Activated gamma-delta T cell (primary cell): ENCODE data around the gene RPTOR.

Source experiments
- DNase-seq: peaks from one replicate; lab custom pipeline; 2025; lab: John Stamatoyannopoulos, UW

RPTOR gene

DNA sequence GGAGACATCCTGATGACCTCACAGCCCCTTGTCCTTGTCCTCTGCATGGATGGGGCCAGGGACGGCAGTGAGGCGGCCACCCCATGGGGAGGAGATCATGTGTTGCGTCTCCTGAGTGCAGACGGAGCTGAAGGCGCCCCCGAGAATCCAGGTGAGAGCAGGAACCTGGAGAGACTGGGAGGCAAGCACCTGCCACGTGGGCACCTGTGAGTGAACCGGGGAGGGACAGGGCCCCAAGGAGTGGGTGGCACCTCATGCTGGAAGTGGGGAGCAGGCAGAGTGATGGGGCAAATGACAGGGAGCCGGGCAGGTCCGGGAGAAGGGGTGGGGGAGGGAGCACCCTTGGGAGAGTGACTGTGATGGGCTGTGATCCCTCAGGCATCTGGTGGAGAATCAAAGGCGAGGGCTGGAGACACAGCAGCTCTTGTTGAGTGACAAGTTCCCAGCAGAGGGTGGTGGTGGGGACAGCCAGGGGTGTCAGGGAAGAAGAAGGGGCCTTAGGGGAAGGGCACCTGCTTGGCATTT, 272.7 kb downstream of the RPTOR start:
- DNase-seq, result no peak

DNA sequence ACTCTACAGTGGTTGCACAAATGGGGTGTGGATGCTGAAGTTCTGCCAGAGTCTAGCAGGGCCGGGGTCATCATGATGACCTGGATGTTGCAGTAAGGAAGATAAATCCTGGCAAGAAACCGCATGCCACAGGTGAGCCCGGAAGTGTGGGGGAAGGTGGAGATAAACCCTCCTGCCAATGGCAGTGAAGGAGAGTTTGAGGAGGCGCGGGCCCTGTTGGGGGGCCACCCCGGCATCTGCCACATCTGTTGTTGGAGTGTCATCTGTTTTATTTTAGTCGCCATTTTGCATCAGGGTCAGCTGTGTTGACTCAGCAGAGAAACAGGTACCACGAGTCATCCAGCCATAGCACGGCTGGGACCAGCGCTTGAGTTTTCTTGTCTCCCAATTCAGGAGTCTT, 273.2 kb downstream of the RPTOR start:
- no peak for DNase-seq

DNA sequence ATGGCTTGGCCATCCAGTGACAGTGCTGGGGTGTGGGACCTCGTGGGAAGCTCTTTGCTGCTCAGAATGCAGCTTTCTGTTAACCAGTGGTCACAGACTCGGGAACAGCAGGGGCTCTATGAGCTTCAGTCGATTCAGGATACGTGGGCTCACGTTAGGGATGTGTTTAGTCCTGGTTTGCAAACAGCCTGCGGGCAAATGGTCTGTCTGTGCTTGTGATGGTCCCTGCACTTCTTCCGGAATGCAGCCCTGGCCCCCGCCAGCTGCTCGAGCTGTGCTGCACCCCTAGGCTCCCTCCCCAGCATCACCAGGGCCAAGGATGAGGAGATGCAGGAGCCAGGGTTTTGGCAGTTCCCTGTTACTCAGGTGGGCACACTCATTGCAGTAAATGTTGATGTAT, 274.2 kb downstream of the RPTOR start:
- DNase-seq, result no peak

DNA sequence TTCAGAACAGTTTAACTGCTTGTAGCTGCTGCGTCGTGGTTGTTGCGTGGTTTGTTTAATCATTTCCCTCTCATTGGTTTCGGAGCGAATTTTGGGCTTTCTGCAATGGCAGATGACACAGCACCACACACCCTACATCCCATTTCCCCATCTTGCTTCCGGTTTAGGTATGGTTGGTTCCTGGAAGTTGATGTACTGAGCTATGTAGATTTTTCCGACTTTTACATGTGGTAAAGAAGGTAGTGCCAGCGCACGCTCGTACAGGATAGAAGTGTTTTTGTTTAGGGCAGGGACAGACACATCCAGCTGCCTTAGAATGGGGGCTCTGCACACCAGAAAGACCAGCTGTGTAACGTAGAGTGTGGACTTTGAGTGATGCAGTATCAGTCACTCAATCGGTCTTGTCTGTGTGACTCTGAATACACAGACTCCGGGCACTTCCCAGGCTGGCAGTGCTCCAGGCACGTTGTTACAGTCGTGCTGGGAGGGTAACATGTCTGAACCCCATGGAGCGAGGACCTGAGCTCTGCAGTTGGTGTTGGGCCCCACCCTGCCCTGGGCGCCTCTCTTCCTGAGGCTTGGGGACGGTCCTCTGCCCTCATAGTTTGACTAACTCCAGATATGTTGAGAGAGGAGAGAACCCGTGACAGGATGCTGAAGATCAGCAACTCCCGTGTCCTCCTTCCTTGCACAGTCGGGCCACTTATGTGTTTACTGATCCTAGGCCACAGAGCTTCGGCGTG, 275.0 kb downstream of the RPTOR start:
- DNase-seq, result no peak

DNA sequence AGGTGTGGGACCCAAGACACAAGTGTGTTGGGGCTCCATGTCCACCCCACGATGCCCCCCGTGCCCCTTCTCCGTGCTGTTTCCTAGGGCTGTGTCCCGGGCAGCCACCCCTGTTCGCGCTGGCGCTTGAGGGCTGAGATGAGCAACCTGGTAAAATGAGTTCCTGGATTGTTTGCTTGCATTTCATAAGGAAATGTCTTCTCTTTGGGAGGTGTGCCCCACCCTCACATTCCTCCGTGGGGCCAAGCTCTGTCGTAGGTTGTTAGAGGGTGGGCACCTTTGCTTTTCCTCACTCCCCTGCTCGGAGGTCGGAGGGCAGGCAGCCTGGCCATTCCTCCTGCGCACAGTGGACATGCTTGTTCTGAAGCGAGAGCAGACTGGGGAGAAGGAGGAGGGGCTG, 275.7 kb downstream of the RPTOR start:
- no peak for DNase-seq

DNA sequence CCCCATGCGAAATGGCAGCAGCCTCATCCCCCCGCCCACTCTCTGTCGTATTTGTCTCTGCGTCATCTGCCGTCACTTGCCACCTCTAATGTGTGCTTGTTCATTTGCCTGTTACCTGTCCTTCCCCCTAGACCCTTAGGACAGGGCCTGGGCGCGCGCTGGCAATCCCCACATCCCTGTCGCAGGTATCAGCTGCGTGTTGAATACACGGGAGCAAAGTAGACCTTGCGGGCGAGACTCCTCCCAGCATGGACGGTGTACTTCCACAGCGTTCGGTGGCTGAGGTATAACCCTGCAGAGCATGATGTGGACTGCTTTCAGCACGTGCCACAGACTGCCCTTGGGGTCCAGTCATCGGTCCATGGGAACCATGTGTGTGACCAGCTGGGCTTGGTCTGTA, 276.9 kb downstream of the RPTOR start:
- DNase-seq, result no peak

DNA sequence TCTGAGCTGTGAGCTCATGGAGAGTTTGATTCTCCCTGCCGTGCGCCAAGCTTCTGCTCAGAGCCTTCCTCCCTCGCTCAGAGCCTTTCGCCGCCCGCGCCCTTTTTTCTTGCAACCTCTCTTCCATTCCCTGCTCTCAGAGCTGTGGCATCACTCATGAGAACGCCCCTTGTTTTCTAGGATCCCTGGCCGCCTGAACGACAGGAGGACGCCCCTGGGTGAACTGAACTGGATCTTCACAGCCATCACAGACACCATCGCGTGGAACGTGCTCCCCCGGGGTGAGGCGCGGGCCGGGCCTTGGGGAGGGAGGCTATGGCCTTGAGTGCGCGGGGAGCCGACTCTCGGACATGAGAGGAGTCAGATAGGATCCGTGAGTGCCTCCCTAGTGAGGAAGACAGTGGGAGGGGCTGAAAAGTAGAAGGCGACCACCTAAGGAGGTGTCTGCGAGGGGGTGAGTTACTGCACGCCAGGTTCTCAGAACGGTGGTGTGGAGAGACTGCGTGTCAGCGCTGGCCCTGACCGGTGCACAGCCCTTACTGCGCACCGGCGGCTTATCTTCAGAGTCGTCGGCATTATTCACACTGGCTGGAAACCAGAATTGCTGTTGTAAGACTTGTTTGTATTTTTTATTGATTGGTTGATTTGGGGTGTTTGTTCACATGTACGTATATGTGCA, 277.5 kb downstream of the RPTOR start:
- no peak for DNase-seq

DNA sequence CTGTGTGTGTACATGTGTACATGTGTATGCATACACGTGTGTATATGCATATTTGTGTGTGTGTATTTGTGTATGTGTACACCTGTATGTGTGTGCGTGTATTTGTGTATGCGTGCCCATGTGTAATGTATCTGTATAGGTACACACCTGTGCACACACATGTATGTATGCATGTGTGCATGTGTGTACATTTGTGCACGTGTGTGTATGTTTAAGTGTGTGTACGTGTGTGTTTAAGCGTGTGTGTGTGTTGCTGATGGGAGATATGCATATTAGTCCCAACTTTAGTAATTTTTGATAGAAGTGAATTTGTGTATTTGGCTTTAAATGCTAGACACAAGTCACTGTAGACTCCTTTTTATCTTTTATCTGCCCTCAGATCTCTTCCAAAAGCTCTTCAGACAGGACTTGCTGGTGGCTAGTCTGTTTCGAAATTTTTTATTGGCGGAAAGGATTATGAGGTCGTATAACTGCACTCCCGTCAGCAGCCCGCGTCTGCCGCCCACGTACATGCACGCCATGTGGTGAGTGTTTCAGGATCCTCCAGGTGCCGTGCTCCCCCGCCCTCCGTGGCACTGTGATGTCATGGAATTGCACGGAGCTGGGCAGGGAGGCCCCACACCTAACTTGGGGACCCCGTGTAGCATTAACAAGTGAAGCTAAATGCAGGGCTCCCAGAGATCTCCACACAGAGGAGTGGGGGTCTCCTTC, 278.2 kb downstream of the RPTOR start:
- no peak for DNase-seq

DNA sequence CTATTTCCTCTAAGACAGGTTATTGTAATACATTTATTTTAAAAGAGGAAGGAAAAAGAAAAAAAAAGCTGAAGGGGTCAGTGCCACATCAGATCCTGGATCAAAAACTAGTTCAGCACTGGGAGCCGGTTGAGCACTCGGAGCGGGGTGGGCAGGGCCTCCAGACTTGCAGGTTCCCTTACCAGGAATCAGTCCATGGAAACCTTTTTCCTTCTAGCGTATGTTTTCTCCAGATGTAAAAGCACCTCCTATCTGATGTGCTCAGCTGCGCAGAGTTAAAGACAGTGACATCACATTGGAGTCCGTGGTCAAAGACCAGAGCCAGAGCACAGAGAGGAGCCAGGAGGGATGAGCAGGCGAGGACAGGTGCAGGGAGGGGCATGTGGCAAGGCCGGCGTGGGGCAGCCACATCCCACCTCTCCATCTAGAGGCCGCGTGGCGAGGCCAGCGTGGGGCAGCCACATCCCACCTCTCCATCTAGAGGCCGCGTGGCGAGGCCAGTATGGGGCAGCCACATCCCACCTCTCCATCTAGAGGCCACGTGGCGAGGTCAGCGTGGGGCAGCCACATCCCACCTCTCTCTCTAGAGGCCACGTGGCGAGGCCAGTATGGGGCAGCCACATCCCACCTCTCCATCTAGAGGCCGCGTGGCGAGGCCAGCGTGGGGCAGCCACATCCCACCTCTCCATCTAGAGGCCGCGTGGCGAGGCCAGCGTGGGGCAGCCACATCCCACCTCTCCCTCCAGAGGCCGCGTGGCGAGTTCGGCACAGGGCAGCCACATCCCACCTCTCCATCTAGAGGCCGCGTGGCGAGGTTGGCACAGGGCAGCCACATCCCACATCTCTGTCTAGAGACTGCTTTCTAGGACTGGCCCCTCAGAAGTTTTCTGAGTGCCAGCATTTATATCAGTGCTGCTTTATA, 280.2 kb downstream of the RPTOR start:
- DNase-seq, result no peak

DNA sequence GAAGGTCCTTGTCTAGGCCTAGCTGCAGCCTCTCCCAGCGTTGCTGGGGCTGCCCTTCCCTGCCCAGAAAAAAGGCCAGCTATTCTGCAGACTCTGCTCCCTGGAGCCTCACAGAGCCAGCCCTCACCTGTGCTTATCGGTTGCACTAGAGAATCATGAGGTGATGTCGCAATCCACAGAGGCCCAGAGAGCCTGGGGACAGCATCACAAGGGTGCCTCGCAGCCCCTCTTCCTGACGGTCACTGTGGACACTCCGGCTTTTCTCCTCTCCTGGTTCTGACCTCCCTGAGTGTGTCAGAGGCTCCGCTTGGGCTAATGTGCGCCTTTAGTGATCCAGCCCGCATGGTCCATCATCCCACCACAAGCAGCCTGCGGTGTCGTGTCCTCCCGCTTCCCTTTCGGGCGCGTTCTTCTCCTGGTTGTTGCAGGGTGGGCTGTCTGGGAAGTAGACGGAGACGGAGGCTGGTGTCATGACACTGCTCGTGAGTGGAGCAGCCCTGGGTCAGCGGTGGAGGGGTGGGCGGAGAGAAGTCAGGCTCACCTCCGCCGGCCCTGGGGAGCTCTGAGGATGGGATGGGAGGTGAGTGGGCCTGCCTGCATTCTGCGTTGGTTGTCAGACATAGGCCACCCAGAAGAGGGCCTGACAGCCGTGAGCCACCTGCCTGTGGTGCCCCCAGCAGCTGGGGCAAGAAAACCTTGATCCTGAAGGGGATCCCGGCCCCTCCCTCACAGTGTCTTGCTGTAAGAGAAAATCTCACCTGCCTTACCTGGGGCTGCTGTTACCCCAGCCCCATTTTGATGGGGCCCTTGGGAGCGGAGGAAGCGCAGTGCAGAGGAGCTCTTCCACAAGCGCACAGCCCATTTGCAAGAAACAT, 281.1 kb downstream of the RPTOR start:
- DNase-seq, result no peak

DNA sequence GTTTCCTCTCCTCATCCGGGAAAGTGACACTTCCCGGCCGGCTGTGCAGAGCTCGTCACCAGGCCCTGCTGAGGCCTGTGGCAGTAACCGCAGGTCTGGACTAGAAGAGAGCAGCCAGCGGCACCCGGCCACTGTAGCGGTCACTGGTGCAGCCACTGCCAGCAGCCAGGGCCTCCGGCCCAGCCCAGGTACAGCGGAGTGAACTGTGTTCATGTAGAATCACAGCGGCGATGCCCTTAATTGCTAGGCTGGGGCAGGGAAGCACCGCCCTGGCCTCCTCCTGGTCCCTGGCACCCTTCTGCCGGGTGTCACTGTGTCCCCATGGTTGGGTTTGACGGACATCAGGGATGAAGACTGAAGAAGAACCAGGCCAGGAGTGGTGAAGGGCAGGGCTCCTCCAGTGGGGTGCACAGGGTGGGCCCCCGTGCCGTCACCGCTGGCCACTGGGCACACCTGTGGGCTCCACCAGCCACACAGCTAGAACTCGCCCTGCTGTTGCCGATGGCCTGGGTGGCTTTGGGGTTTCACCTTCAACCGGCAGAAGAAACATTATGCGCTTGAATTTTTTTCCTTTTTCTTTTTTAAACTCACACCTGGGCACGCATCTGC, 281.8 kb downstream of the RPTOR start:
- no peak for DNase-seq

DNA sequence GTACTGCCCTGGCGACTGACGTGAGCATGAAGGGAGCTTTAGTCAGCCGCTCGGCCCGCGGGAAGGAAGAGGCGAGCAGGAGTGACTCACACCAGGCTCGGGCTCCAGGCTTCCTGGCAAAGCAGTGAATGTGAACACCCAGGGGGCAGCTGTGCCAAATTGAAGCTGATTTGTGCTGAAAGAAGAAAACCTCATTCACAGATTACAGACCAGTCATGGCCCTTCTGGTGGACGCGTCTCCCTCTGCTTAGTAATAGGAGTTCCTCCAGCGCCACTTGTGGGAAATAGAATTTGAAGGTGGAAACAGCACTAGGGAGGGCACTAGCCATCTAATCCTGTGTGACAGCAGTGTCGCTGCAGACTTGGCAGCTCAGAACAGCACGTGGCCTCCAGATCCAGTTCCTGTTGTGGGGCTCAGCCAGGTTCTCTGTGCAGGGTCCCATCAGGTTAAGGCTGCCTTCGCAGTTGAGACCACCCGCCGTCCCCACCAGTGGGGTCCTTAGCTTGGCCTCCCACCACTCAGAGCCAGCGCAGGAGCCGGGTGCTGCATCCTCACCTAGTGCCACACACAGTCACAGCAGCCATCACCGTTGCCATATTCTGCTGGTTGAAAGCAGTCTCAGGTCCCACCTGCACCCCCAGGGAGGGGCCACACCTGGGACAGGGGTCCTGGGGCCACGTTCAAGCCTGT, 282.5 kb downstream of the RPTOR start:
- no peak for DNase-seq

DNA sequence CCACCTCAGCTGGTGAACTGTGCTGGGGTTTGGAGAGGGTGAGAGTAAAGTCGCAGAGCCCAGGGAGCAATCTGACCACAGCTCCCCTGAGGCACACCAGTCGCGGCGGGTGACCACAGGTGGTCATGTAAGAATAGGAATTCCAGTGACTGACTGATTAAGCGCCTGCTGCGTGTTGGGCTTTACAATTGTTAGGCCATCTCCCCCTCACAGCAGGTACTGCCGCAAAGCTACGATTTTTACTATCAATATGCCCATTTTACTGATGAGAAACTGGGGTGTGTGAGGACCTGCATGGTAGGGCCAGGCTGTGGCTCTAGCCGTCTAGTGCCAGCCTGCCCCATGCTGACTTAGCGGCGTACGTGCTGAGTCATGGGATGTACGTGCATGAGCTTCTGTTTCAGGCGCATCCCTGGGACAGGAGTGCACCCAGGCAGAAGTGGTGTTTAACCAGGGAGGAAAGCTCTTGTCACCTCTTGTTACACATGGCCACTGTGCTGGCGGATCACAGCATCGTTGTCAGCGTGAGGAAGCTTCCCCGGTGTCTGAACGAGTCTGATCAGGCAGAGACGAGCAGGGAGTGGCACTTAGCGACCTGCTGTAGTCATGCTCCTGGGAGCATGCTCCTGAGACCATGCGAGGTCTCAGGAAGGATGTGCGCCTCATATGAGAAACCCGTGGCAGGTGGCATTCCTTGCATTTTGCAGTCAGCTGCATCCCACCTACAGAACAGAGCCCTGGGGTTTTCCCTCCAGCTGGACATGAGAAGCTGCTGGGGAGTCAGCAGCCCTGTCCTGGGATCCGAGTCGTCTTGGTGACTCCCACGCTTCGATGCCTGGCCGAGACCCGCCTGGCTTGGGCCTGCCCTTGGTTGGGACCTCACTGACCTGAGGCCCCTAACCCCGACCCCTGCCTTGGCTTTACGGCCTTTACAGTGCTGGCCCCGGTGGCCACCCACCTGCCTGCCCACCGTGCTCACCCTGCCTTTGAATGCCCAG, 283.3 kb downstream of the RPTOR start:
- no peak for DNase-seq

DNA sequence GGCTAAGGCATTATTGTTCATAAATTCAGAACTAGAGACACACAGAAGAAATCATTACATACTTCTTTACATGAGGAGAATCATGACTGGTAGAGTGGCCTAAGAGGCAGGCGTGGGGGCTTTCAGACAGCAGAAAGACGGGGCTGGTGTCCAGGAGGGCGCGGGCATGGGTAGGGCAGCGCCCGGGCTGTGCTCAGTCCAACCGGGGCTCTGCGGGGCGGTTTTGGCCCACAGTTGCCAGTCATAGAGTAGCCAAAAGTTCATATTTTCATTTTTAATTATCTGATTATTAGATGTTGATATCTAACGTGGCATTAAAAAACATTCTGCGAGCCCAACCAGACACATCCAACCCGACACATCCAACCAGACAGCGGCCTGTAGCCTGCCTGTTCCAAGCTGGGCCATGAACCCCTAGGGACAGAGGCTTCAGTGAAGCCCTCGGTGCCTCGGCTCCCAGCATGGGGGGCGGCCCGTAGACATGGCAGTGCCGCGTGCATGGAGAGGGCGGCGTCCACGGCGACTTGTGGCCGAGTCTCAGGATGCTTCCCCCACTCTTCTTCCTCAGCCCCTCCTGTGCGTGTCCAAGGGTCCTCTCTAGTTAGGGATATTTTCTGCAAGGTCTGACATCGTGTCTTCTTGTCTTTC, 284.7 kb downstream of the RPTOR start:
- no peak for DNase-seq

DNA sequence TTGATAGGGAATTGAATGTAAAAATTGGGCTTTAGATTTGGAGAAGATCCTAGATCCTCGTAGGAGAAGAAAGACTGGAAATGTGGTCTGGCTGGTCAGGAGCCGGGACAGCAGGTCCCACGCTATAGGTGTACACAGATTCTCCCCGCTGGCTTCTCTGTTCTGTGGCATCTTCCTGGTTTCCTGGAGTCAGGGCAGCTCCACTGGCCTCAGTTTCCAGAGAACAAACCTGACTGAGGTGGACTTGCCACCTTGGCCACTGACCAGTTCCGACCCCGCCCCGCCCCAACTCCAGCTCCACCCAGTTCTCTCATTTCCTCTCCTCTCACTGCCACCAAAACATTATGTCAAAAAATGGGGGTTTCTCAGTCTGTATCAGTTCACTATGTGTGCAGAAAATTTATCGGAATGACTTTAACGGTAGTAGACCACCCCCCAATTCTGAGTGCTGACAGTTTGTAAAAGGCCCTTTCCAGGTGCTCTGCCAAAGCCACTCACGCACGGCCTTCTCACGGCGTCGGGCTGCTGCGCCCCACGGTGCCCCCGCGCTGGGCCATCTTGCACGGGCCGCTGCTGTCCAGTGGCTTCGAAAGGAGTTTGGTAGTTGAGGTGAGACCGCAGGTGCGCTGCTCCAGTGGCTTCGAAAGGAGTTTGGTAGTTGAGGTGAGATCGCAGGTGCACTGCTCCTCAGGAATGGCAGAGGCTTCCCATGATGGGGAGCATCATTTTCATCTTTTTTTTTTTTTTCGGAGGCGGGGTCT, 285.6 kb downstream of the RPTOR start:
- DNase-seq, result no peak

DNA sequence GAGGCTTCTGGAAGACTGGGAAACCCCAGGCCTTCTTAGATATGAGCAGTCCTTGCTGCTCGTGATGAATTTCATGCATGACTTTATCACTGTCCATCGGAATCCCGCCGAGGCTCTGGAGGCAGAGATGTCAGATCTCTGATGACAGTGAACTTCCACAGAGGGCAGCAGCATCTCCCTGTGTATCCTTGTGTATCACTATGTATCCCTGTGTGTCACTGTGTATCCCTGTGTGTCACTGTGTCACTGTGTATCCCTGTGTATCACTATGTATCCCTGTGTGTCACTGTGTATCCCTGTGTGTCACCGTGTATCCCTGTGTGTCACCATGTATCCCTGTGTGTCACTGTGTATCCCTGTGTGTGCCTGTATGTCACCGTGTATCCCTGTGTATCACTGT, 286.9 kb downstream of the RPTOR start:
- no peak for DNase-seq

DNA sequence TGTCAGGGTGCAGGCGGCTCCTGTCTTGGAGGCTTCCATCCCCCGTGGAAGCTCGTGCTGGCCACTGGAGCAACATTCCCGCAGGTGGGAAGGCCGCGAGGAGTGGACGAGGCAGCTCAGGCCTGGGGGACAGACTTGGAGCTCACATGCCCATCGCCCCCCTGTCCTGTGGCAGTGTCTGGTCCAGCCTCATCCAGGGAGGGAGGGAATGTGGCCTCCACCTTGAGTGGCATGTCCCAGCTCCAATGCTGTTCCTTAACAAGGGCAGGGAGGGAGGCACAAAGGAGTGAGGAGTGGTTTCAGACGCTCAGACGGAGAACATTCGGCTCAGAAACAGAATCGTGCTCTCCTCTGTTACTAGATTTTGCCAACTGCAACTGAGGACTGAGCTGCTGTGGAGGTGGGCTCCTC, 287.6 kb downstream of the RPTOR start:
- no peak for DNase-seq
